SU-DHL-6 (cell line): ENCODE measurements around the gene MRPL38.

Experiments used
- H2AFZ ChIP-seq: fragments of 200-600 bp; sonication (generic); 2 replicates; pipeline ENCODE4 v1.6.1; 2014; ENCODE audit warnings: low read depth, mild to moderate bottlenecking, moderate library complexity, mixed read lengths, antibody characterized with exemption, low read length; ENCODE audit not compliant: severe bottlenecking
- H3F3A ChIP-seq: fragments of 200-600 bp; shearing (Covaris generic); 2 replicates; pipeline ENCODE4 v1.6.0; 2016; ENCODE audit warnings: antibody characterized with exemption, mild to moderate bottlenecking; ENCODE audit not compliant: insufficient read depth
- H3K27ac ChIP-seq: fragments of 200-600 bp; sonication (generic); 2 replicates; pipeline ENCODE4 v1.5.1; 2016; ENCODE audit warnings: low read depth, mild to moderate bottlenecking, low read length, moderate library complexity, mixed read lengths
- H3K27me3 ChIP-seq: fragments of 200-600 bp; sonication (generic), shearing (Covaris generic); 2 replicates; pipeline ENCODE4 v1.6.0; 2014; ENCODE audit warnings: mild to moderate bottlenecking, low read length
- H3K36me3 ChIP-seq: fragments of 200-600 bp; sonication (generic); 2 replicates; pipeline ENCODE4 v1.6.1; 2014; ENCODE audit warnings: mild to moderate bottlenecking, low read length, mixed read lengths
- H3K4me2 ChIP-seq: fragments of 300-600, 200-600 bp; shearing (Covaris generic), sonication (generic); 2 replicates; pipeline ENCODE4 v1.6.0; 2014; ENCODE audit warnings: low read length, low read depth, mild to moderate bottlenecking; ENCODE audit not compliant: poor library complexity, severe bottlenecking
- H3K4me3 ChIP-seq: fragments of 200-600 bp; sonication (generic); 2 replicates; pipeline ENCODE4 v1.5.1; 2014; ENCODE audit warnings: antibody characterized with exemption, low read length, mild to moderate bottlenecking, mixed read lengths; ENCODE audit not compliant: insufficient read depth, poor library complexity, severe bottlenecking
- H3K79me2 ChIP-seq: fragments of 200-600 bp; sonication (generic); 2 replicates; pipeline ENCODE4 v1.6.1; 2014; ENCODE audit warnings: mild to moderate bottlenecking, low read length, moderate library complexity; ENCODE audit not compliant: insufficient read depth
- H3K9ac ChIP-seq: fragments of 200-600 bp; sonication (generic); 2 replicates; pipeline ENCODE4 v1.7.0; 2014; ENCODE audit warnings: mild to moderate bottlenecking, low read length
- H3K9me2 ChIP-seq: fragments of 200-600 bp; sonication (generic); replicated peaks from 2 replicates; pipeline ENCODE4 v1.6.1; 2014; ENCODE audit warnings: low read length; ENCODE audit not compliant: insufficient read depth
- H3K9me3 ChIP-seq: fragments of 200-600 bp; sonication (generic); 2 replicates; pipeline ENCODE4 v1.6.1; 2014; ENCODE audit warnings: low read length, mixed read lengths; ENCODE audit not compliant: insufficient read depth
- H4K20me1 ChIP-seq: fragments of 200-600 bp; sonication (generic); 2 replicates; pipeline ENCODE4 v1.6.1; 2014; ENCODE audit warnings: low read depth, mild to moderate bottlenecking, antibody characterized with exemption, low read length, moderate library complexity, mixed read lengths
- CTCF ChIP-seq: fragments of 200-600 bp; sonication (generic); IDR thresholded peaks from one replicate; pipeline ENCODE4 v1.5.1; 2017; ENCODE audit warnings: antibody characterized with exemption, mild to moderate bottlenecking, low read length, moderate library complexity; ENCODE audit not compliant: insufficient read depth, poor library complexity, severe bottlenecking
- EZH2phosphoT487 ChIP-seq: fragments of 200-600 bp; sonication (generic), shearing (Covaris generic); conservative IDR thresholded peaks from 2 replicates; pipeline ENCODE4 v1.6.1; 2018; ENCODE audit warnings: mild to moderate bottlenecking, antibody characterized with exemption, low read length, moderate library complexity, mixed read lengths

Gene MRPL38

GRCh38 chr17:75904749-75905521, at the start of gene MRPL38:
Gene MRPL38, minus strand, starts transcription at chr17:75904884. Its CDS starts 9 bp downstream, at chr17:75904875.
- Histone ChIP-seq H3F3A (peaks cover 10% of the 10 kb centered on the region), H3K4me3 (peak within 1 kb of the TSS; percentile 92), H3K27me3 (no peaks in the 10 kb centered on the region), H3K9ac (peak within 1 kb of the TSS; percentile 86), H3K9me3 (no peaks in the 10 kb centered on the region), H3K4me2 (peak within 1 kb of the TSS; percentile 64), H2AFZ (peak within 1 kb of the TSS; percentile 96), H3K79me2 (peaks cover 13% of the 10 kb centered on the region), H3K9me2 (no peaks in the 10 kb centered on the region), H3K36me3 (no peaks in the 10 kb centered on the region), H4K20me1 (no peaks in the 10 kb centered on the region), H3K27ac (peak within 1 kb of the TSS; percentile 7)
- TF ChIP-seq EZH2phosphoT487 = no peak
- TF ChIP-seq CTCF = peak; percentile 71

GRCh38 chr17:75950855-75951554, 46.3 kb upstream of the MRPL38 start:
- TF ChIP-seq CTCF = no peak
- TF ChIP-seq EZH2phosphoT487 = no peak
- no peak overlapping the region for H3K9ac ChIP-seq
- H3K9me3 ChIP-seq = no peaks in the 10 kb centered on the region
- 0 out of 2 replicates have a peak, but pooled peaks cover 9% of the 10 kb centered on the region for H3K36me3 ChIP-seq
- no peak overlapping the region for H3K27ac ChIP-seq
- no peaks in the 10 kb centered on the region for H4K20me1 ChIP-seq
- H3K4me3 ChIP-seq = no peak overlapping the region
- no peaks in the 10 kb centered on the region for H3K27me3 ChIP-seq
- no peaks in the 10 kb centered on the region for H3K9me2 ChIP-seq
- no peak overlapping the region for H3K4me2 ChIP-seq
- no peak overlapping the region for H2AFZ ChIP-seq
- H3F3A ChIP-seq = no peaks in the 10 kb centered on the region
- no peaks in the 10 kb centered on the region for H3K79me2 ChIP-seq

- no peak overlapping the region for H3K9ac ChIP-seq
- TF ChIP-seq CTCF (no peak), EZH2phosphoT487 (no peak)
- H3K79me2 ChIP-seq = no peaks in the 10 kb centered on the region
- H3K4me3 ChIP-seq = no peak overlapping the region
- H2AFZ ChIP-seq = no peak overlapping the region
- no peaks in the 10 kb centered on the region for H3K9me2 ChIP-seq
- no peaks in the 10 kb centered on the region for H3F3A ChIP-seq
- H3K27ac ChIP-seq = no peak overlapping the region
- H3K36me3 ChIP-seq = 0 out of 2 replicates have a peak, but pooled peaks cover 5% of the 10 kb centered on the region
- no peaks in the 10 kb centered on the region for H3K27me3 ChIP-seq
- no peak overlapping the region for H3K4me2 ChIP-seq
- no peaks in the 10 kb centered on the region for H4K20me1 ChIP-seq
- no peaks in the 10 kb centered on the region for H3K9me3 ChIP-seq
Observed at GRCh38 chr17:75950421-75950820, 45.7 kb upstream of the MRPL38 start.
